Erythroblast (primary cell): ENCODE results near the gene NEK4.

Experiments used
- GATA1 ChIP-seq: IDR thresholded peaks from 2 replicates; pipeline ENCODE4 v1.6.1; 2011; ENCODE audit warnings: low read depth, mild to moderate bottlenecking, control low read depth, low read length, moderate library complexity
- POLR2A ChIP-seq: IDR thresholded peaks from 2 replicates; pipeline ENCODE4 v1.6.1; 2011; ENCODE audit warnings: mild to moderate bottlenecking, low read length

DNA sequence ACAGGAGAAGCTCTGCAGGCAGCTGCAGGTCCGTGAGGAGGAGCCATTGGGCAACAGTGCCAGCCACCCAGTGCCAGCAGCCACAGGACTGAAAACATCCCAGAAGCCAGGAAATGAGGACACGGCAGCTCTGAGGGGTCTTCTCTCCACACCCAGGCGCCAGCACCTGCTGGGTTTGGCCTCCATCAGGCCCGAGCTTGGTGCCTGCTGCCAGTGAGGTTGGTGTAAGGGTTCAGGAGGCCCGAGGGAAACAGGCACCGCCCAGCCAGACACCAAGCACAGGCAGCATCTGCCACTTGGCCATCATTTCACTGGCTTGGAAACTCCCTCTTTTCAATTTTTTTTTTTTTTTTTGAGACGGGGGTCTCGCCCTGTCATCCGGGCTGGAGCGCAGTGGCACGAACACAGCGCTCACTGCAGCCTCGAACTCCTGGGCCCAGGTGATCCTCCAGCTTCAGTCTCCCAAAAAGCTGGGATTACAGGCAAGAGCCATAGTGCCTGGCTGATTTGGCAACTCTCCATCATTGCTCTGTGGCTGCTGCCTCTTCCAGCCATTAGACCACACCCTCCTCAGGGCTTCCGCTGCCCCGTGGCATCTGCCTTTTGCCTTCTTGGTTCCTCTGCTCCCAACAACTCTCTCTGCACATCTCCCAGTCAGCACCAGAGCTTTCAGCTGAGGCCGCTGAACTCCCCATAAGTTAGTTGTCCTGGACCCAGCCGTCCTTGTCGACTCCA, 22.4 kb upstream of the NEK4 start:
- no peak for TF ChIP-seq POLR2A
- no peak for TF ChIP-seq GATA1
